WERI-Rb-1 (cell line): ENCODE results near the gene RASGEF1B.

Experiments used
- DNase-seq: peaks from one replicate; pipeline ENCODE4 v3.0.0-alpha.2; 2020
- H3K27ac ChIP-seq: fragments of 250-450 bp; sonication (Bioruptor Pico); 2 replicates; pipeline ENCODE4 v1.5.1; 2020; ENCODE audit warnings: mild to moderate bottlenecking, moderate library complexity
- H3K27me3 ChIP-seq: fragments of 250-450 bp; sonication (Bioruptor Pico); 2 replicates; pipeline ENCODE4 v1.5.1; 2021; ENCODE audit warnings: mild to moderate bottlenecking, low read depth, moderate library complexity; ENCODE audit not compliant: insufficient read depth, severe bottlenecking
- H3K36me3 ChIP-seq: fragments of 250-450 bp; sonication (Bioruptor Pico); 2 replicates; pipeline ENCODE4 v1.5.1; 2020; ENCODE audit warnings: mild to moderate bottlenecking, moderate library complexity
- H3K4me3 ChIP-seq: 2 replicates; pipeline ENCODE4 v1.5.1; 2011; ENCODE audit warnings: low read depth, mild to moderate bottlenecking, control low read depth, low read length
- H3K9me3 ChIP-seq: fragments of 250-450 bp; sonication (Bioruptor Pico); 2 replicates; pipeline ENCODE4 v1.5.1; 2021; ENCODE audit warnings: mild to moderate bottlenecking, moderate library complexity; ENCODE audit not compliant: severe bottlenecking
- TF ChIP-seq, protein P1 (sequence below): IDR thresholded peaks from 2 replicates; pipeline ENCODE4 v1.5.1; 2011; ENCODE audit warnings: low read depth, mild to moderate bottlenecking, control low read depth, inconsistent platforms, low read length

RASGEF1B gene

DNA sequence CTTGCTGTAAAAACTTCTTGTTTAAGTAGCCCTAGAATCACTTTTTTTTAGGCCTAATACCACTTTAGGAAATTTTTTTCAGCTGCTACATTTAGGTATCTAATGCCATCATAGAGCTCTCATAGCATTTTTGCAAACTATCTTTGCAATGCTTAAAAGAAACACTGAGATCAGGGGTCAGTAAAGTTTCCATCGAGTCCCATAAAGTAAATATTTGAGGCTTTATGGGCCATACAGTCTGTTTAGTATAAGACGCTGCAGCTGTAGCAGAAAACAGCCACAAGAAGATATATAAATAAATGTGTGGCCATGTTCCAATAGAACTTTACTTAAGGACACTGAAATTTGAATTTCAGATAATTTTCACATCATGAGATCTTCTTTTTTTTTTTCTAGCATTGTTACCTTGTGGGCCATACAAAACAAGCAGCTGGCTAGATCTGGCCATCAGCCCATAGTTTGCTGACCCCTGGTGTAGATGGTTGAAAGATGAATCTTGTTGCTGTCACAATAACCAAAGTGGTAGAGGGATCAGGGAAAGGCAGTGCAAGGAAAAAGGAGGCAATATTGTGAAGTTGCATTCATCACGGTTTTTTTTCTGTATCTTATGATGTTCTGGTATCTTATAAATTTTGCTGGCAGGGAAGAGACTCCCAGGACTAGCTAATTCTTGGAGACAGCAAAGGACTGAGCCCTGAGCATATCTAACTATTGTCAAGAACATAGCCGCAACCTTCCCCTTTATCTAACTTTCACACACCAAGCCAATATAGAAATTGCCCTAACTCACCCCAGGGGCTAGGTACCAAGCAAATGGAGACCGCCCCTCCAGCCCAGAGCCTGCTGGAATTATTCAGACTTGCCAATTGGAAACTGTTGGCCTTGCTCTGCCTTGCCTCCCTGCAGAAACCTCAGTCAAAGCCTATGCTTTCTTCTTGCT is 46.6 kb downstream of the RASGEF1B start:
- no peaks in the 10 kb centered on the region for H3K9me3 ChIP-seq
- peaks cover 58% of the 10 kb centered on the region for H3K36me3 ChIP-seq
- H3K4me3 ChIP-seq = no peak overlapping the region
- TF ChIP-seq, protein P1, sequence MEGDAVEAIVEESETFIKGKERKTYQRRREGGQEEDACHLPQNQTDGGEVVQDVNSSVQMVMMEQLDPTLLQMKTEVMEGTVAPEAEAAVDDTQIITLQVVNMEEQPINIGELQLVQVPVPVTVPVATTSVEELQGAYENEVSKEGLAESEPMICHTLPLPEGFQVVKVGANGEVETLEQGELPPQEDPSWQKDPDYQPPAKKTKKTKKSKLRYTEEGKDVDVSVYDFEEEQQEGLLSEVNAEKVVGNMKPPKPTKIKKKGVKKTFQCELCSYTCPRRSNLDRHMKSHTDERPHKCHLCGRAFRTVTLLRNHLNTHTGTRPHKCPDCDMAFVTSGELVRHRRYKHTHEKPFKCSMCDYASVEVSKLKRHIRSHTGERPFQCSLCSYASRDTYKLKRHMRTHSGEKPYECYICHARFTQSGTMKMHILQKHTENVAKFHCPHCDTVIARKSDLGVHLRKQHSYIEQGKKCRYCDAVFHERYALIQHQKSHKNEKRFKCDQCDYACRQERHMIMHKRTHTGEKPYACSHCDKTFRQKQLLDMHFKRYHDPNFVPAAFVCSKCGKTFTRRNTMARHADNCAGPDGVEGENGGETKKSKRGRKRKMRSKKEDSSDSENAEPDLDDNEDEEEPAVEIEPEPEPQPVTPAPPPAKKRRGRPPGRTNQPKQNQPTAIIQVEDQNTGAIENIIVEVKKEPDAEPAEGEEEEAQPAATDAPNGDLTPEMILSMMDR = no peak
- no peaks in the 10 kb centered on the region for H3K27me3 ChIP-seq
- no peak for DNase-seq
- peak overlapping the region; percentile 11 for H3K27ac ChIP-seq

GRCh38 chr4:81424336-81424735 is 47.4 kb downstream of the RASGEF1B start:
- DNase-seq = no peak
- TF ChIP-seq, protein P1 = no peak
- Histone ChIP-seq H3K36me3 (peaks cover 51% of the 10 kb centered on the region), H3K27me3 (no peaks in the 10 kb centered on the region), H3K4me3 (no peak overlapping the region), H3K27ac (peak overlapping the region; percentile 11), H3K9me3 (no peaks in the 10 kb centered on the region)

GRCh38 chr4:81422595-81422994 is 49.1 kb downstream of the RASGEF1B start:
- DNase-seq = no peak
- H3K27me3 ChIP-seq = no peaks in the 10 kb centered on the region
- TF ChIP-seq, protein P1 = no peak
- H3K9me3 ChIP-seq = no peaks in the 10 kb centered on the region
- peaks cover 34% of the 10 kb centered on the region for H3K36me3 ChIP-seq
- H3K4me3 ChIP-seq = no peak overlapping the region
- no peak overlapping the region for H3K27ac ChIP-seq

GRCh38 chr4:81421346-81422218 is 50.1 kb downstream of the RASGEF1B start:
- Histone ChIP-seq H3K36me3 (peaks cover 23% of the 10 kb centered on the region), H3K27ac (no peak overlapping the region; the same call in 1 of the 2 replicates), H3K4me3 (no peak overlapping the region), H3K27me3 (no peaks in the 10 kb centered on the region), H3K9me3 (no peaks in the 10 kb centered on the region)
- DNase-seq = no peak
- TF ChIP-seq, protein P1 = no peak

GRCh38 chr4:81418572-81418971 is 53.1 kb downstream of the RASGEF1B start:
- DNase-seq = no peak
- peaks cover 12% of the 10 kb centered on the region for H3K9me3 ChIP-seq

More at GRCh38 chr4:81418572-81418971, 53.1 kb downstream of the RASGEF1B start:
- no peak overlapping the region for H3K4me3 ChIP-seq
- TF ChIP-seq, protein P1 = no peak
- no peaks in the 10 kb centered on the region for H3K36me3 ChIP-seq
- peak overlapping the region; percentile 23 for H3K27ac ChIP-seq
- no peaks in the 10 kb centered on the region for H3K27me3 ChIP-seq
